WTC11 (cell line): Measurements from ENCODE around the gene CASKIN1. TPM values are rescaled to one million over a fixed set of nuclear protein-coding genes. Genes with fewer than 3 reads are reported as not detected.
A peak's percentile ranks its signal among the peaks of the same experiment; 100 is the strongest.

Source experiments
- CBFB ChIP-seq: sonication (generic); formaldehyde crosslinking; IDR thresholded peaks from 2 replicates; pipeline ENCODE4 v1.8.1; 2022; ENCODE audit warnings: mild to moderate bottlenecking, low read depth, missing genetic modification reagents
- ETV6 ChIP-seq: sonication (generic); formaldehyde crosslinking; IDR thresholded peaks from 2 replicates; pipeline ENCODE4 v1.8.1; 2022; ENCODE audit warnings: mild to moderate bottlenecking, missing genetic modification reagents
- GABPB1 ChIP-seq: sonication (generic); formaldehyde crosslinking; IDR thresholded peaks from 2 replicates; pipeline ENCODE4 v1.8.1; 2023; ENCODE audit warnings: mild to moderate bottlenecking, missing genetic modification reagents
- HMGA2 ChIP-seq: fragments of 250-450 bp; sonication (Bioruptor Pico); IDR thresholded peaks from 2 replicates; pipeline ENCODE4 v1.4.0; 2021; ENCODE audit warnings: mild to moderate bottlenecking, moderate library complexity
- SOX15 ChIP-seq: fragments of 250-450 bp; sonication (Bioruptor Pico); IDR thresholded peaks from 2 replicates; pipeline ENCODE4 v1.9.0; 2021; ENCODE audit warnings: mild to moderate bottlenecking
- TCF7 ChIP-seq: sonication (generic); formaldehyde crosslinking; IDR thresholded peaks from 2 replicates; pipeline ENCODE4 v1.8.0; 2022; ENCODE audit warnings: mild to moderate bottlenecking, low read depth, missing genetic modification reagents, moderate library complexity
- ZNF121 ChIP-seq: sonication (generic); formaldehyde crosslinking; IDR thresholded peaks from 2 replicates; pipeline ENCODE4 v1.8.0; 2023; ENCODE audit warnings: missing genetic modification reagents
- ZNF263 ChIP-seq: sonication (generic); formaldehyde crosslinking; IDR thresholded peaks from 2 replicates; pipeline ENCODE4 v1.8.1; 2022; ENCODE audit warnings: low read depth, mild to moderate bottlenecking, moderate library complexity, missing genetic modification reagents
- total RNA-seq: library from RNA; stranded (reverse); gene quantifications from 3 replicates; pipeline ENCODE4 v1.2.3, GENCODE V29; 2021
- TF ChIP-seq, protein P1 (sequence below): sonication (generic); formaldehyde crosslinking; IDR thresholded peaks from 2 replicates; pipeline ENCODE4 v1.8.1; 2023; ENCODE audit warnings: mild to moderate bottlenecking, missing genetic modification reagents
- TF ChIP-seq, protein P2 (sequence below): fragments of 250-450 bp; sonication (Bioruptor Pico); IDR thresholded peaks from 2 replicates; pipeline ENCODE4 v1.9.0; 2021; ENCODE audit warnings: moderate library complexity, mild to moderate bottlenecking, inconsistent platforms, borderline replicate concordance
- TF ChIP-seq, protein P3 (sequence below): sonication (generic); formaldehyde crosslinking; IDR thresholded peaks from 2 replicates; pipeline ENCODE4 v1.8.1; 2023; ENCODE audit warnings: mild to moderate bottlenecking, missing genetic modification reagents, borderline replicate concordance
- TF ChIP-seq, protein P4 (sequence below): sonication (generic); formaldehyde crosslinking; IDR thresholded peaks from 2 replicates; pipeline ENCODE4 v1.8.0; 2022; ENCODE audit warnings: mild to moderate bottlenecking, missing genetic modification reagents
- TF ChIP-seq, protein P5 (sequence below): fragments of 200-600 bp; IDR thresholded peaks from 2 replicates; pipeline ENCODE4 v1.8.0; 2022; ENCODE audit warnings: antibody characterized with exemption
- TF ChIP-seq, protein P6 (sequence below): sonication (generic); formaldehyde crosslinking; IDR thresholded peaks from 2 replicates; pipeline ENCODE4 v1.8.1; 2022; ENCODE audit warnings: low read depth, missing genetic modification reagents, borderline replicate concordance
- TF ChIP-seq, protein P7 (sequence below): fragments of 250-450 bp; sonication (Bioruptor Pico); IDR thresholded peaks from 2 replicates; pipeline ENCODE4 v2.1.2; 2022; ENCODE audit warnings: mild to moderate bottlenecking, moderate library complexity
- TF ChIP-seq, protein P8 (sequence below): sonication (generic); formaldehyde crosslinking; conservative IDR thresholded peaks from 2 replicates; pipeline ENCODE4 v1.8.1; 2023; ENCODE audit warnings: mild to moderate bottlenecking, low read depth, missing genetic modification reagents, moderate library complexity

Gene CASKIN1
- total RNA-seq, 1 experiment from 2014 or later: 9.4 TPM

DNA sequence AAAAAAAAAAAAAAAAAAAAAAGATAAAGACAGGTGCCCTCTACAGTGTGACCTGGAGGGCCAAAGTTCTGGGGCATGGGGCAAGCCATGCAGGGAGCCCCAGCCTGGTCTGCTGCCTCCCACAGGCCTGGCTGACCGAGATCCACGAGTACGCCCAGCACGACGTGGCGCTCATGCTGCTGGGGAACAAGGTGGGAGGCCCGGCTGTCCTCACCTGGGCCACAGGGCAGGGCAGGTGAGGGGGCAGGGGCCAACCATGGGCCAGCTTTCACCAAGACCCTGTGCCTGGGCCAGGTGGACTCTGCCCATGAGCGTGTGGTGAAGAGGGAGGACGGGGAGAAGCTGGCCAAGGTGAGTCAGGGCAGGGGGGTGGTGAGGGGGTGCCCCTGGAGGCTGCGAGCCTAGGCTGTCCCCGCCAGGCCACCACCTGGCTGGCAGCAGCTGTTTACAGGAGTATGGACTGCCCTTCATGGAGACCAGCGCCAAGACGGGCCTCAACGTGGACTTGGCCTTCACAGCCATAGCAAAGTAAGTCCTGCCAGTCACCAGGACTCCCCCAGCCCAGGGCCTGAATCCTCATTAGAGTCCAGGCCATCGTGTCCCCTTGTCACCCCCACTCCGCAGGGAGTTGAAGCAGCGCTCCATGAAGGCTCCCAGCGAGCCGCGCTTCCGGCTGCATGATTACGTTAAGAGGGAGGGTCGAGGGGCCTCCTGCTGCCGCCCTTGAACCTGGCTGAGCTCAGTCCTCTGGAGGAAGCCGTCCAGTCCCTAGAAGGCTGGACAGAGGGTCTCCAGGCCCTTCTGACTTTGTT, 43.5 kb downstream of the CASKIN1 start (continued):
- TF ChIP-seq, protein P1, sequence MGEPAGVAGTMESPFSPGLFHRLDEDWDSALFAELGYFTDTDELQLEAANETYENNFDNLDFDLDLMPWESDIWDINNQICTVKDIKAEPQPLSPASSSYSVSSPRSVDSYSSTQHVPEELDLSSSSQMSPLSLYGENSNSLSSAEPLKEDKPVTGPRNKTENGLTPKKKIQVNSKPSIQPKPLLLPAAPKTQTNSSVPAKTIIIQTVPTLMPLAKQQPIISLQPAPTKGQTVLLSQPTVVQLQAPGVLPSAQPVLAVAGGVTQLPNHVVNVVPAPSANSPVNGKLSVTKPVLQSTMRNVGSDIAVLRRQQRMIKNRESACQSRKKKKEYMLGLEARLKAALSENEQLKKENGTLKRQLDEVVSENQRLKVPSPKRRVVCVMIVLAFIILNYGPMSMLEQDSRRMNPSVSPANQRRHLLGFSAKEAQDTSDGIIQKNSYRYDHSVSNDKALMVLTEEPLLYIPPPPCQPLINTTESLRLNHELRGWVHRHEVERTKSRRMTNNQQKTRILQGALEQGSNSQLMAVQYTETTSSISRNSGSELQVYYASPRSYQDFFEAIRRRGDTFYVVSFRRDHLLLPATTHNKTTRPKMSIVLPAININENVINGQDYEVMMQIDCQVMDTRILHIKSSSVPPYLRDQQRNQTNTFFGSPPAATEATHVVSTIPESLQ: no peak
- no peak for TF ChIP-seq SOX15
- TF ChIP-seq, protein P2, sequence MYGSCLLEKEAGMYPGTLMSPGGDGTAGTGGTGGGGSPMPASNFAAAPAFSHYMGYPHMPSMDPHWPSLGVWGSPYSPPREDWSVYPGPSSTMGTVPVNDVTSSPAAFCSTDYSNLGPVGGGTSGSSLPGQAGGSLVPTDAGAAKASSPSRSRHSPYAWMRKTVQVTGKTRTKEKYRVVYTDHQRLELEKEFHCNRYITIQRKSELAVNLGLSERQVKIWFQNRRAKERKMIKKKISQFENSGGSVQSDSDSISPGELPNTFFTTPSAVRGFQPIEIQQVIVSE: no peak
- peak; percentile 18; the same call in 1 of the 2 replicates for TF ChIP-seq ZNF263 (CRISPR knock-in tag)
- TF ChIP-seq, protein P3, sequence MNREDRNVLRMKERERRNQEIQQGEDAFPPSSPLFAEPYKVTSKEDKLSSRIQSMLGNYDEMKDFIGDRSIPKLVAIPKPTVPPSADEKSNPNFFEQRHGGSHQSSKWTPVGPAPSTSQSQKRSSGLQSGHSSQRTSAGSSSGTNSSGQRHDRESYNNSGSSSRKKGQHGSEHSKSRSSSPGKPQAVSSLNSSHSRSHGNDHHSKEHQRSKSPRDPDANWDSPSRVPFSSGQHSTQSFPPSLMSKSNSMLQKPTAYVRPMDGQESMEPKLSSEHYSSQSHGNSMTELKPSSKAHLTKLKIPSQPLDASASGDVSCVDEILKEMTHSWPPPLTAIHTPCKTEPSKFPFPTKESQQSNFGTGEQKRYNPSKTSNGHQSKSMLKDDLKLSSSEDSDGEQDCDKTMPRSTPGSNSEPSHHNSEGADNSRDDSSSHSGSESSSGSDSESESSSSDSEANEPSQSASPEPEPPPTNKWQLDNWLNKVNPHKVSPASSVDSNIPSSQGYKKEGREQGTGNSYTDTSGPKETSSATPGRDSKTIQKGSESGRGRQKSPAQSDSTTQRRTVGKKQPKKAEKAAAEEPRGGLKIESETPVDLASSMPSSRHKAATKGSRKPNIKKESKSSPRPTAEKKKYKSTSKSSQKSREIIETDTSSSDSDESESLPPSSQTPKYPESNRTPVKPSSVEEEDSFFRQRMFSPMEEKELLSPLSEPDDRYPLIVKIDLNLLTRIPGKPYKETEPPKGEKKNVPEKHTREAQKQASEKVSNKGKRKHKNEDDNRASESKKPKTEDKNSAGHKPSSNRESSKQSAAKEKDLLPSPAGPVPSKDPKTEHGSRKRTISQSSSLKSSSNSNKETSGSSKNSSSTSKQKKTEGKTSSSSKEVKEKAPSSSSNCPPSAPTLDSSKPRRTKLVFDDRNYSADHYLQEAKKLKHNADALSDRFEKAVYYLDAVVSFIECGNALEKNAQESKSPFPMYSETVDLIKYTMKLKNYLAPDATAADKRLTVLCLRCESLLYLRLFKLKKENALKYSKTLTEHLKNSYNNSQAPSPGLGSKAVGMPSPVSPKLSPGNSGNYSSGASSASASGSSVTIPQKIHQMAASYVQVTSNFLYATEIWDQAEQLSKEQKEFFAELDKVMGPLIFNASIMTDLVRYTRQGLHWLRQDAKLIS (CRISPR knock-in tag): no peak; the same call in 1 of the 2 replicates
- TF ChIP-seq, protein P4, sequence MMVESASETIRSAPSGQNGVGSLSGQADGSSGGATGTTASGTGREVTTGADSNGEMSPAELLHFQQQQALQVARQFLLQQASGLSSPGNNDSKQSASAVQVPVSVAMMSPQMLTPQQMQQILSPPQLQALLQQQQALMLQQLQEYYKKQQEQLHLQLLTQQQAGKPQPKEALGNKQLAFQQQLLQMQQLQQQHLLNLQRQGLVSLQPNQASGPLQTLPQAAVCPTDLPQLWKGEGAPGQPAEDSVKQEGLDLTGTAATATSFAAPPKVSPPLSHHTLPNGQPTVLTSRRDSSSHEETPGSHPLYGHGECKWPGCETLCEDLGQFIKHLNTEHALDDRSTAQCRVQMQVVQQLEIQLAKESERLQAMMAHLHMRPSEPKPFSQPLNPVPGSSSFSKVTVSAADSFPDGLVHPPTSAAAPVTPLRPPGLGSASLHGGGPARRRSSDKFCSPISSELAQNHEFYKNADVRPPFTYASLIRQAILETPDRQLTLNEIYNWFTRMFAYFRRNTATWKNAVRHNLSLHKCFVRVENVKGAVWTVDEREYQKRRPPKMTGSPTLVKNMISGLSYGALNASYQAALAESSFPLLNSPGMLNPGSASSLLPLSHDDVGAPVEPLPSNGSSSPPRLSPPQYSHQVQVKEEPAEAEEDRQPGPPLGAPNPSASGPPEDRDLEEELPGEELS (CRISPR knock-in tag): peak; percentile 66; the same call in 1 of the 2 replicates
- peak; percentile 12; the same call in 1 of the 2 replicates for TF ChIP-seq ZNF121
- no peak for TF ChIP-seq TCF7
- TF ChIP-seq, protein P5, sequence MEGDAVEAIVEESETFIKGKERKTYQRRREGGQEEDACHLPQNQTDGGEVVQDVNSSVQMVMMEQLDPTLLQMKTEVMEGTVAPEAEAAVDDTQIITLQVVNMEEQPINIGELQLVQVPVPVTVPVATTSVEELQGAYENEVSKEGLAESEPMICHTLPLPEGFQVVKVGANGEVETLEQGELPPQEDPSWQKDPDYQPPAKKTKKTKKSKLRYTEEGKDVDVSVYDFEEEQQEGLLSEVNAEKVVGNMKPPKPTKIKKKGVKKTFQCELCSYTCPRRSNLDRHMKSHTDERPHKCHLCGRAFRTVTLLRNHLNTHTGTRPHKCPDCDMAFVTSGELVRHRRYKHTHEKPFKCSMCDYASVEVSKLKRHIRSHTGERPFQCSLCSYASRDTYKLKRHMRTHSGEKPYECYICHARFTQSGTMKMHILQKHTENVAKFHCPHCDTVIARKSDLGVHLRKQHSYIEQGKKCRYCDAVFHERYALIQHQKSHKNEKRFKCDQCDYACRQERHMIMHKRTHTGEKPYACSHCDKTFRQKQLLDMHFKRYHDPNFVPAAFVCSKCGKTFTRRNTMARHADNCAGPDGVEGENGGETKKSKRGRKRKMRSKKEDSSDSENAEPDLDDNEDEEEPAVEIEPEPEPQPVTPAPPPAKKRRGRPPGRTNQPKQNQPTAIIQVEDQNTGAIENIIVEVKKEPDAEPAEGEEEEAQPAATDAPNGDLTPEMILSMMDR: no peak
- TF ChIP-seq ETV6 (CRISPR knock-in tag): 0 out of 2 replicates have a peak, but pooled peaks have one; percentile 72
- no peak for TF ChIP-seq GABPB1
- TF ChIP-seq, protein P6, sequence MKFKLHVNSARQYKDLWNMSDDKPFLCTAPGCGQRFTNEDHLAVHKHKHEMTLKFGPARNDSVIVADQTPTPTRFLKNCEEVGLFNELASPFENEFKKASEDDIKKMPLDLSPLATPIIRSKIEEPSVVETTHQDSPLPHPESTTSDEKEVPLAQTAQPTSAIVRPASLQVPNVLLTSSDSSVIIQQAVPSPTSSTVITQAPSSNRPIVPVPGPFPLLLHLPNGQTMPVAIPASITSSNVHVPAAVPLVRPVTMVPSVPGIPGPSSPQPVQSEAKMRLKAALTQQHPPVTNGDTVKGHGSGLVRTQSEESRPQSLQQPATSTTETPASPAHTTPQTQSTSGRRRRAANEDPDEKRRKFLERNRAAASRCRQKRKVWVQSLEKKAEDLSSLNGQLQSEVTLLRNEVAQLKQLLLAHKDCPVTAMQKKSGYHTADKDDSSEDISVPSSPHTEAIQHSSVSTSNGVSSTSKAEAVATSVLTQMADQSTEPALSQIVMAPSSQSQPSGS (CRISPR knock-in tag): no peak
- TF ChIP-seq, protein P7, sequence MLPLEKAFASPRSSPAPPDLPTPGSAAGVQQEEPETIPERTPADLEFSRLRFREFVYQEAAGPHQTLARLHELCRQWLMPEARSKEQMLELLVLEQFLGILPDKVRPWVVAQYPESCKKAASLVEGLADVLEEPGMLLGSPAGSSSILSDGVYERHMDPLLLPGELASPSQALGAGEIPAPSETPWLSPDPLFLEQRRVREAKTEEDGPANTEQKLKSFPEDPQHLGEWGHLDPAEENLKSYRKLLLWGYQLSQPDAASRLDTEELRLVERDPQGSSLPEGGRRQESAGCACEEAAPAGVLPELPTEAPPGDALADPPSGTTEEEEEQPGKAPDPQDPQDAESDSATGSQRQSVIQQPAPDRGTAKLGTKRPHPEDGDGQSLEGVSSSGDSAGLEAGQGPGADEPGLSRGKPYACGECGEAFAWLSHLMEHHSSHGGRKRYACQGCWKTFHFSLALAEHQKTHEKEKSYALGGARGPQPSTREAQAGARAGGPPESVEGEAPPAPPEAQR (CRISPR knock-in tag): no peak
- no peak for TF ChIP-seq HMGA2 (CRISPR knock-in tag)
- no peak for TF ChIP-seq CBFB (CRISPR knock-in tag)
- TF ChIP-seq, protein P8, sequence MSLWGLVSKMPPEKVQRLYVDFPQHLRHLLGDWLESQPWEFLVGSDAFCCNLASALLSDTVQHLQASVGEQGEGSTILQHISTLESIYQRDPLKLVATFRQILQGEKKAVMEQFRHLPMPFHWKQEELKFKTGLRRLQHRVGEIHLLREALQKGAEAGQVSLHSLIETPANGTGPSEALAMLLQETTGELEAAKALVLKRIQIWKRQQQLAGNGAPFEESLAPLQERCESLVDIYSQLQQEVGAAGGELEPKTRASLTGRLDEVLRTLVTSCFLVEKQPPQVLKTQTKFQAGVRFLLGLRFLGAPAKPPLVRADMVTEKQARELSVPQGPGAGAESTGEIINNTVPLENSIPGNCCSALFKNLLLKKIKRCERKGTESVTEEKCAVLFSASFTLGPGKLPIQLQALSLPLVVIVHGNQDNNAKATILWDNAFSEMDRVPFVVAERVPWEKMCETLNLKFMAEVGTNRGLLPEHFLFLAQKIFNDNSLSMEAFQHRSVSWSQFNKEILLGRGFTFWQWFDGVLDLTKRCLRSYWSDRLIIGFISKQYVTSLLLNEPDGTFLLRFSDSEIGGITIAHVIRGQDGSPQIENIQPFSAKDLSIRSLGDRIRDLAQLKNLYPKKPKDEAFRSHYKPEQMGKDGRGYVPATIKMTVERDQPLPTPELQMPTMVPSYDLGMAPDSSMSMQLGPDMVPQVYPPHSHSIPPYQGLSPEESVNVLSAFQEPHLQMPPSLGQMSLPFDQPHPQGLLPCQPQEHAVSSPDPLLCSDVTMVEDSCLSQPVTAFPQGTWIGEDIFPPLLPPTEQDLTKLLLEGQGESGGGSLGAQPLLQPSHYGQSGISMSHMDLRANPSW (CRISPR knock-in tag): no peak
